IMR-90 (cell line): ENCODE results near the gene ZNF318. TPM values are rescaled to one million over a fixed set of nuclear protein-coding genes. Genes with fewer than 3 reads are reported as not detected.

Experiments used
- ATAC-seq: fragments of 200-7000 bp; cut with Tn5 transposase; 2 replicates; pipeline ENCODE4 v1.9.1; 2020; ENCODE audit warnings: low read depth, mild to moderate bottlenecking, moderate library complexity
- BruUV-seq: library from RNA; stranded (reverse); fragments of 400-500 nt; replicated peaks from 2 replicates; lab custom pipeline; 2021; lab: Mats Ljungman, UMichigan
- CTCF ChIA-PET: fragments of 300-600 bp; formaldehyde crosslinking; extraction: SDS; loops from one replicate; lab custom pipeline; 2021; ENCODE audit warnings: antibody characterized with exemption; lab: Yijun Ruan, JAX
- POLR2A ChIA-PET: fragments of 300-600 bp; sonication (Branson Sonifier 250); formaldehyde crosslinking; loops from one replicate; lab custom pipeline; 2022; ENCODE audit warnings: antibody characterized with exemption; ENCODE audit not compliant: unreplicated experiment; lab: Charles Lee
- DNase-seq: peaks from one replicate; pipeline ENCODE4 v3.0.0; 2013
- H2AFZ ChIP-seq: replicated peaks from 2 replicates; pipeline ENCODE3; 2013; ENCODE audit warnings: low read length, mild to moderate bottlenecking; ENCODE audit not compliant: poor library complexity
- H2AK5ac ChIP-seq: 2 replicates; pipeline ENCODE4 v1.6.1; 2013; ENCODE audit warnings: low read depth, low read length, inconsistent platforms
- H2AK9ac ChIP-seq: replicated peaks from 2 replicates; pipeline ENCODE3; 2013; ENCODE audit warnings: mild to moderate bottlenecking, low read depth, low read length, moderate library complexity; ENCODE audit not compliant: poor library complexity
- H2BK120ac ChIP-seq: 2 replicates; pipeline ENCODE4 v1.6.1; 2013; ENCODE audit warnings: low read depth, low read length, inconsistent platforms
- H2BK15ac ChIP-seq: 3 replicates; pipeline ENCODE4 v1.6.1; 2013; ENCODE audit warnings: low read depth, low read length, inconsistent platforms
- H2BK20ac ChIP-seq: 2 replicates; pipeline ENCODE4 v1.6.1; 2013; ENCODE audit warnings: low read depth, mild to moderate bottlenecking, inconsistent platforms, low read length, moderate library complexity
- H2BK5ac ChIP-seq: 2 replicates; pipeline ENCODE4 v1.6.1; 2013; ENCODE audit warnings: mild to moderate bottlenecking, low read depth, low read length, inconsistent platforms; ENCODE audit not compliant: poor library complexity, severe bottlenecking
- H3K14ac ChIP-seq: replicated peaks from 2 replicates; pipeline ENCODE4 v1.6.1; 2013; ENCODE audit warnings: low read depth, low read length, inconsistent platforms
- H3K18ac ChIP-seq: 2 replicates; pipeline ENCODE4 v1.6.1; 2013; ENCODE audit warnings: low read depth, low read length, control low read depth
- H3K23ac ChIP-seq: 2 replicates; pipeline ENCODE4 v1.6.1; 2013; ENCODE audit warnings: low read depth, low read length, inconsistent platforms
- H3K27ac ChIP-seq: 2 replicates; pipeline ENCODE4 v1.5.1; 2013; ENCODE audit warnings: mild to moderate bottlenecking, control low read depth, low read length; ENCODE audit not compliant: insufficient read depth
- H3K27me3 ChIP-seq: 2 replicates; pipeline ENCODE4 v1.6.1; 2013; ENCODE audit warnings: low read length; ENCODE audit not compliant: control insufficient read depth, insufficient read depth
- H3K36me3 ChIP-seq: 2 replicates; pipeline ENCODE4 v1.6.1; 2013; ENCODE audit warnings: low read length, mixed read lengths; ENCODE audit not compliant: control insufficient read depth, insufficient read depth
- H3K4ac ChIP-seq: 2 replicates; pipeline ENCODE4 v1.6.1; 2013; ENCODE audit warnings: low read depth, low read length, inconsistent platforms
- H3K4me1 ChIP-seq: 2 replicates; pipeline ENCODE4 v1.6.1; 2013; ENCODE audit warnings: low read length, mixed read lengths; ENCODE audit not compliant: control insufficient read depth, insufficient read depth
- H3K4me2 ChIP-seq: 2 replicates; pipeline ENCODE4 v1.6.1; 2013; ENCODE audit warnings: low read depth, mild to moderate bottlenecking, control low read depth, low read length, moderate library complexity
- H3K4me3 ChIP-seq: 2 replicates; pipeline ENCODE4 v1.5.1; 2013; ENCODE audit warnings: low read depth, mild to moderate bottlenecking, control low read depth, low read length, moderate library complexity; ENCODE audit not compliant: insufficient read depth
- H3K56ac ChIP-seq: 2 replicates; pipeline ENCODE4 v1.6.1; 2013; ENCODE audit warnings: low read length, inconsistent platforms; ENCODE audit not compliant: insufficient read depth; ENCODE audit errors: extremely low read depth
- H3K79me1 ChIP-seq, 2 experiments: 2 replicates each; pipeline ENCODE4 v1.6.1; 2013; ENCODE audit warnings: low read length in 2 of 2, inconsistent platforms in 1 of 2, low read depth in 1 of 2
- H3K9ac ChIP-seq: 2 replicates; pipeline ENCODE4 v1.6.1; 2013; ENCODE audit warnings: low read depth, low read length, control low read depth
- H3K9me1 ChIP-seq: 2 replicates; pipeline ENCODE4 v1.6.1; 2013; ENCODE audit warnings: low read length, inconsistent platforms; ENCODE audit not compliant: insufficient read depth
- H3K9me3 ChIP-seq: 2 replicates; pipeline ENCODE4 v1.6.1; 2013; ENCODE audit warnings: low read length; ENCODE audit not compliant: control insufficient read depth, insufficient read depth
- H4K20me1 ChIP-seq: 2 replicates; pipeline ENCODE4 v1.6.1; 2013; ENCODE audit warnings: low read length, inconsistent platforms; ENCODE audit not compliant: insufficient read depth
- H4K5ac ChIP-seq: 2 replicates; pipeline ENCODE4 v1.6.1; 2013; ENCODE audit warnings: mild to moderate bottlenecking, low read depth, low read length, control low read depth
- H4K8ac ChIP-seq, 2 experiments: 2 replicates each; pipeline ENCODE4 v1.6.1; 2013; ENCODE audit warnings: low read depth in 2 of 2, low read length in 2 of 2, control low read depth in 1 of 2, inconsistent platforms in 1 of 2
- H4K91ac ChIP-seq: 2 replicates; pipeline ENCODE4 v1.6.1; 2013; ENCODE audit warnings: low read depth, low read length, inconsistent platforms; ENCODE audit not compliant: insufficient read depth
- BHLHE40 ChIP-seq: fragments of 150-350 bp; IDR thresholded peaks from 2 replicates; pipeline ENCODE4 v1.6.1; 2016; ENCODE audit warnings: mild to moderate bottlenecking, low read depth, low read length
- CEBPB ChIP-seq: IDR thresholded peaks from 2 replicates; pipeline ENCODE4 v1.6.1; 2012; ENCODE audit warnings: low read depth, low read length, improper control_type of control experiment
- CHD1 ChIP-seq: IDR thresholded peaks from 2 replicates; pipeline ENCODE4 v1.6.1; 2012; ENCODE audit warnings: low read depth, low read length, improper control_type of control experiment
- FOS ChIP-seq: fragments of 150-350 bp; IDR thresholded peaks from 2 replicates; pipeline ENCODE4 v1.6.1; 2016; ENCODE audit warnings: low read depth, low read length
- MAFK ChIP-seq: IDR thresholded peaks from 2 replicates; pipeline ENCODE4 v1.6.1; 2012; ENCODE audit warnings: low read depth, low read length, improper control_type of control experiment
- MAZ ChIP-seq: IDR thresholded peaks from 2 replicates; pipeline ENCODE4 v1.6.1; 2012; ENCODE audit warnings: low read depth, mild to moderate bottlenecking, low read length, improper control_type of control experiment, moderate library complexity, borderline replicate concordance
- MXI1 ChIP-seq: IDR thresholded peaks from 2 replicates; pipeline ENCODE4 v1.6.1; 2012; ENCODE audit warnings: low read depth, mild to moderate bottlenecking, low read length, moderate library complexity, borderline replicate concordance
- NFE2L2 ChIP-seq: fragments of 150-350 bp; IDR thresholded peaks from 2 replicates; pipeline ENCODE4 v1.6.1; 2016; ENCODE audit warnings: low read depth, mild to moderate bottlenecking, low read length
- POLR2A ChIP-seq: IDR thresholded peaks from 2 replicates; pipeline ENCODE4 v1.6.1; 2012; ENCODE audit warnings: mild to moderate bottlenecking, low read depth, low read length
- RAD21 ChIP-seq: IDR thresholded peaks from 2 replicates; pipeline ENCODE4 v1.6.1; 2012; ENCODE audit warnings: low read length, improper control_type of control experiment
- RCOR1 ChIP-seq: IDR thresholded peaks from 2 replicates; pipeline ENCODE4 v1.6.1; 2012; ENCODE audit warnings: mild to moderate bottlenecking, low read length, improper control_type of control experiment; ENCODE audit not compliant: insufficient replicate concordance
- RFX5 ChIP-seq: IDR thresholded peaks from 2 replicates; pipeline ENCODE4 v1.8.0; 2012; ENCODE audit warnings: low read depth, mild to moderate bottlenecking, low read length, moderate library complexity
- SMC3 ChIP-seq: fragments of 150-350 bp; IDR thresholded peaks from 2 replicates; pipeline ENCODE4 v1.6.1; 2016; ENCODE audit warnings: low read depth, mild to moderate bottlenecking, antibody characterized with exemption, low read length, moderate library complexity
- WGBS, 2 experiments: methylation state at CpG; one replicate each; pipeline versions ENCODE4 v1.1.5 to v1.1.7; 2013; ENCODE audit warnings: missing lambda C conversion rate in 2 of 2; ENCODE audit not compliant: insufficient read length in 1 of 2; ENCODE audit errors: extremely low coverage in 2 of 2; 5-methylcytosine and 5-hydroxymethylcytosine counted together
- dilution Hi-C: fragments of 300-500 bp; cut with HindIII; formaldehyde crosslinking; loops from one replicate; pipeline ENCODE4 v1.14.3; 2018; ENCODE audit warnings: low sequenced_read_pairs; ENCODE audit not compliant: unreplicated experiment
- in situ Hi-C: fragments of 300-500 bp; cut with MboI; formaldehyde crosslinking; loops from 3 replicates; pipeline ENCODE4 v1.14.3; 2019; ENCODE audit warnings: low sequenced_read_pairs, inconsistent platforms, mixed read lengths
- intact Hi-C: fragments of 100-400 bp; cut with micrococcal nuclease; formaldehyde crosslinking; loops from 2 replicates; pipeline ENCODE4 v1.10.0; 2022
- polyA plus RNA-seq, 3 experiments: library from polyadenylated mRNA; depleted of rRNA; stranded (reverse); fragments of >200 nt; gene quantifications; 2 replicates each; pipeline ENCODE4 v1.2.3, GENCODE V29; 2012; ENCODE audit warnings: low replicate concordance in 1 of 3
- total RNA-seq: library from RNA; depleted of rRNA; stranded (reverse); fragments of >200 nt; gene quantifications from 2 replicates; pipeline ENCODE4 v1.2.3, GENCODE V29; 2012
- TF ChIP-seq, protein P1 (sequence below): fragments of 150-350 bp; IDR thresholded peaks from 2 replicates; pipeline ENCODE4 v1.6.1; 2017; ENCODE audit warnings: mild to moderate bottlenecking, antibody characterized with exemption, low read length, low read depth
- TF ChIP-seq, protein P2 (sequence below): conservative IDR thresholded peaks from 2 replicates; pipeline ENCODE4 v1.5.1; 2012; ENCODE audit warnings: mild to moderate bottlenecking, low read depth, low read length, improper control_type of control experiment
- TF ChIP-seq, protein P3 (sequence below): fragments of 150-350 bp; IDR thresholded peaks from 2 replicates; pipeline ENCODE4 v1.6.1; 2016; ENCODE audit warnings: low read depth, mild to moderate bottlenecking, low read length, moderate library complexity, borderline replicate concordance

The ZNF318 gene
- total and polyA plus RNA-seq, 2 of the 4 experiments (the other 2 are of a cell fraction): 5.7 to 6.6 TPM

DNA sequence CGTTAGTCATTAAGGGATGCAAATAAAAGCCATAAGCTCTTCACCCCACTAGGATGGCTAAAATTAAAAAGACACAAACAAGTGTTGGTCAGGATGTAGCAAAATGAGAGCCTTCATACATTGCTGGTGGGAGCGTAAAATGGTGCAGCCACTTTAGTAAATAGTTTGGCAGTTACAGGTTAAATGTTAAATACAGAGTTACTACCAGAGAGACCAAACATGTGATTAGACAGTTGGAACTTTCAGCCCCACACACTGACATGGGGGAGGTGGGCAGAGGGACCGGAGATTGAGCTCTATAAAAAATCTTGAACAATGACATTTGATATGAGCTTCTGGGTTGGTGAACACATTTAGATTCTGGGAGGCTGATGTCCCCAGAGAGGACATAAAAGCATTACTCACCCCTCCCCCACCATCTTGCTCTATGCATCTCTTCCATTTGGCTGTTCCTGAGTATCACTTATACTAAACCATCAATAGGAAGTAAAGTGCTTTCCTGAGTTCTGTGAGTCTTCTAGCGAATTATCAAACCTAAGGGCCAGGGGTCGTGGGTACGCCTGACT, 20.4 kb upstream of the ZNF318 start:
- Histone ChIP-seq H3K27ac (no peak overlapping the region), H4K5ac (no peak overlapping the region), H2AFZ (no peak overlapping the region), H3K9ac (no peak overlapping the region), H2BK15ac (no peak overlapping the region), H4K91ac (no peak overlapping the region), H3K79me1 (no peaks in the 10 kb centered on the region), H3K23ac (no peak overlapping the region), H2BK120ac (no peak overlapping the region), H2BK20ac (no peak overlapping the region), H3K14ac (no peak overlapping the region), H4K20me1 (no peaks in the 10 kb centered on the region), H3K4ac (no peak overlapping the region), H3K27me3 (peaks cover 31% of the 10 kb centered on the region), H2AK5ac (no peak overlapping the region), H3K9me3 (no peaks in the 10 kb centered on the region), H3K4me3 (no peak overlapping the region), H3K4me2 (no peak overlapping the region), H3K18ac (no peak overlapping the region), H3K9me1 (no peaks in the 10 kb centered on the region), H3K4me1 (no peaks in the 10 kb centered on the region), H3K36me3 (no peaks in the 10 kb centered on the region), H2BK5ac (no peak overlapping the region), H4K8ac (no peak overlapping the region), H3K56ac (no peak overlapping the region), H2AK9ac (no peak overlapping the region)
- ChIA-PET POLR2A (no interaction called here), CTCF (no interaction called here)
- in situ Hi-C loops (no loop called here), dilution Hi-C loops (no loop called here), intact Hi-C loops (loop anchor here (5.0 kb wide), 1 partner anchor 32 kb away; no protein-coding TSS in a partner anchor)
- no peak for ATAC-seq
- no peak for DNase-seq
- WGBS, 2 experiments: 100% methylated on average over 3 of the region's 6 CpGs; no CpG with 5 or more reads in 1 of the 2 experiments
- TF ChIP-seq, protein P1, sequence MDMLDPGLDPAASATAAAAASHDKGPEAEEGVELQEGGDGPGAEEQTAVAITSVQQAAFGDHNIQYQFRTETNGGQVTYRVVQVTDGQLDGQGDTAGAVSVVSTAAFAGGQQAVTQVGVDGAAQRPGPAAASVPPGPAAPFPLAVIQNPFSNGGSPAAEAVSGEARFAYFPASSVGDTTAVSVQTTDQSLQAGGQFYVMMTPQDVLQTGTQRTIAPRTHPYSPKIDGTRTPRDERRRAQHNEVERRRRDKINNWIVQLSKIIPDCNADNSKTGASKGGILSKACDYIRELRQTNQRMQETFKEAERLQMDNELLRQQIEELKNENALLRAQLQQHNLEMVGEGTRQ: no peak
- TF ChIP-seq BHLHE40: no peak
- TF ChIP-seq MAFK: no peak
- TF ChIP-seq SMC3: no peak
- TF ChIP-seq, protein P2, sequence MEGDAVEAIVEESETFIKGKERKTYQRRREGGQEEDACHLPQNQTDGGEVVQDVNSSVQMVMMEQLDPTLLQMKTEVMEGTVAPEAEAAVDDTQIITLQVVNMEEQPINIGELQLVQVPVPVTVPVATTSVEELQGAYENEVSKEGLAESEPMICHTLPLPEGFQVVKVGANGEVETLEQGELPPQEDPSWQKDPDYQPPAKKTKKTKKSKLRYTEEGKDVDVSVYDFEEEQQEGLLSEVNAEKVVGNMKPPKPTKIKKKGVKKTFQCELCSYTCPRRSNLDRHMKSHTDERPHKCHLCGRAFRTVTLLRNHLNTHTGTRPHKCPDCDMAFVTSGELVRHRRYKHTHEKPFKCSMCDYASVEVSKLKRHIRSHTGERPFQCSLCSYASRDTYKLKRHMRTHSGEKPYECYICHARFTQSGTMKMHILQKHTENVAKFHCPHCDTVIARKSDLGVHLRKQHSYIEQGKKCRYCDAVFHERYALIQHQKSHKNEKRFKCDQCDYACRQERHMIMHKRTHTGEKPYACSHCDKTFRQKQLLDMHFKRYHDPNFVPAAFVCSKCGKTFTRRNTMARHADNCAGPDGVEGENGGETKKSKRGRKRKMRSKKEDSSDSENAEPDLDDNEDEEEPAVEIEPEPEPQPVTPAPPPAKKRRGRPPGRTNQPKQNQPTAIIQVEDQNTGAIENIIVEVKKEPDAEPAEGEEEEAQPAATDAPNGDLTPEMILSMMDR: no peak
- no peak for TF ChIP-seq POLR2A
- TF ChIP-seq RFX5: no peak
- no peak for TF ChIP-seq RCOR1
- TF ChIP-seq MXI1: no peak
- TF ChIP-seq CHD1: no peak
- TF ChIP-seq RAD21: no peak
- TF ChIP-seq, protein P3, sequence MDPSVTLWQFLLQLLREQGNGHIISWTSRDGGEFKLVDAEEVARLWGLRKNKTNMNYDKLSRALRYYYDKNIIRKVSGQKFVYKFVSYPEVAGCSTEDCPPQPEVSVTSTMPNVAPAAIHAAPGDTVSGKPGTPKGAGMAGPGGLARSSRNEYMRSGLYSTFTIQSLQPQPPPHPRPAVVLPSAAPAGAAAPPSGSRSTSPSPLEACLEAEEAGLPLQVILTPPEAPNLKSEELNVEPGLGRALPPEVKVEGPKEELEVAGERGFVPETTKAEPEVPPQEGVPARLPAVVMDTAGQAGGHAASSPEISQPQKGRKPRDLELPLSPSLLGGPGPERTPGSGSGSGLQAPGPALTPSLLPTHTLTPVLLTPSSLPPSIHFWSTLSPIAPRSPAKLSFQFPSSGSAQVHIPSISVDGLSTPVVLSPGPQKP: no peak
- no peak for TF ChIP-seq NFE2L2
- TF ChIP-seq MAZ: no peak
- no peak for TF ChIP-seq CEBPB
- TF ChIP-seq FOS: no peak
- no TSS peak for BruUV-seq
